ENCODE measurements around the gene ELL. TPM values are rescaled to one million over a fixed set of nuclear protein-coding genes. Genes with fewer than 3 reads are reported as not detected.

ELL gene
- total RNA-seq, 2 donors from 2014 or later: 18.1 to 19.1 TPM

DNA sequence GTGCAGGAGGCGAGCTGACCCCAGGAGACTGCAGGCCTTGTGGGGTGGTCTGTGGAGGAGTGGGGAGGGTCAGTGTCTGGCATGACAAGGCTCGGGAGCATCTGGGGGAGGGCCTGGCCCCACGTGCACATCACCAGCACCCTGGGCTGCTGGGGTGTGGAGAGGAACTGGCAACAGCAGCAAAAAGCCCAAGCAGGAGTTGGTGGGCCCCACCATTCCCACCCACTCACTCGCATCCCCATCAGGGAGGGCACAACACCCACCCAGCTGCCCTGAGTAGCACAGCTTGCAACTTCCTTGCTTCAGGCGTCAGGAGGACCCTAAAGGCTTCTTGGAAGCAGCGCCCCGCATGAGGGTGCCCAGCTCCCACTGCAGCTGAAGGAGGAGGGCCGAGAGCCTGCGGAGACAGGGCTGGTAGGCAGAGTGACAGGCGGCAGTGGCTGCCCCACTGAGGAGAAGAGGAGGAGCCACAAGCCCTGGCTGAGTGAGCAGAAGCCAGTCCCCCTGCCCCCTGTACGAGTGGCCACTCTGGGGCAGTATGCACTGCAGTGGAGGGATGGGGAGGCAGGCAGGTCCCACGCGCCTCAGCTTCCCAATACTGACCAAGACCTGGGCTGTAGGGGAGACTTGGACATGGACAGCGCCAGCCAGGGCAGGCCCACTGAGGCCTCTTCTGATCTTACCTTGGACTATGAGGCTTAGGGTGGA lies 26.5 kb downstream of the ELL start:
- intact Hi-C loops (cut with DNase I, micrococcal nuclease): no loop called here
- DNase-seq (no peak), ATAC-seq (no peak)

DNA sequence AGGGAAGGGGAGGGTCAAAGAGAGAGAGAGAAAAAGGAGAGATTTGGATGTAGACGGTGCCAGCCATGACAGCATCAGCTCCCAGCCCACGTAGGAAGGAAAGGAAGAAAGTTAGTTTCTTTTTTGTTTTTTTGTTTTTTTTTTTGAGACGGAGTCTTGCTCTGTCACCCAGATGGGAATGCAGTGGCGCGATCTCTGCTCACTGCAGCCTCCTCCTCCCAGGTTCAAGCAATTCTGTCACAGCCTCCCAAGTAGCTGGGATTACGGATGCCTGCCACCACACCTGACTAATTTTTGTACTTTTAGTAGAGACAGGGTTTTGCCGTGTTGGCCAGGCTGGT lies 27.6 kb downstream of the ELL start:
- intact Hi-C loops (cut with DNase I, micrococcal nuclease): no loop called here
- ATAC-seq: no peak
- DNase-seq: no peak

DNA sequence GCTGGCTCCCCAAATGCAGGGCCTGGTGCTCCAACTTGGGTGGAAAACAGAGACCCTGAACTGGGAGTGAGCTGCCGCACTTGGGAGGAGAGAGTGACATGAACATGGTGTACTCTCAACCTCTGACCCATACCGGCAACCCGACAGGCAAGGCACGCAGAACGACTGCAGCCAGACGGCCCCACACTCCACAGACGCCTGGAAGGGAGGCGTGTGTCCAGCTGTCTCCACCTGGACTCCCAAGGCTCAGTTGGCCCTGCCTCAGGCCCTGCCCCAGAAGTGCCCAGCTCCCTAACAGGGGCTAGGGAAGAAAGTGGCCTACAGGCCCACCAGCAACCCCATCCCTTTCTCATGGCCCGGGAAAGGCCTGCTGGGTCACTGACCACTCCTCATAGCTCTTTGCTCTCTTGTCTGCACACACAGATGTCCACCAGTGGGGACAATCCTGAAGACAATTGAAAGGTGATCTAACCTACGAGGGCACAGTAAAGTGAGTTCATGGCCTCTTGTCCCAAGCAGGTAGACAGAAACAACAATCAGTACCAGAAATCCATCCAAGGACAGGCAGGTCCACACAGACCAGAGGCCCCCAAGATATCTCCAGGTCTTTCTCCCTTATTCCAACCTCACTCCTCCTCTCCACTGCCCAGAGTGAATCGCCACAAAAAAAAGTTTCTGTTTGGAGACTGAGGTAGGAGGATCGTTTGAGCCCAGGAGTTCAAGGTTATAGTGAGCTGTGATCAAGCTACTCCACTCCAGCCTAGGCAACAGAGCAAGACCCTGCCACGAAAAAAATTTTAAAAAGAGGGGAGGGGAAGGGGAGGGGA lies 28.2 kb downstream of the ELL start:
- DNase-seq: no peak
- intact Hi-C loops (cut with DNase I, micrococcal nuclease): no loop called here

DNA sequence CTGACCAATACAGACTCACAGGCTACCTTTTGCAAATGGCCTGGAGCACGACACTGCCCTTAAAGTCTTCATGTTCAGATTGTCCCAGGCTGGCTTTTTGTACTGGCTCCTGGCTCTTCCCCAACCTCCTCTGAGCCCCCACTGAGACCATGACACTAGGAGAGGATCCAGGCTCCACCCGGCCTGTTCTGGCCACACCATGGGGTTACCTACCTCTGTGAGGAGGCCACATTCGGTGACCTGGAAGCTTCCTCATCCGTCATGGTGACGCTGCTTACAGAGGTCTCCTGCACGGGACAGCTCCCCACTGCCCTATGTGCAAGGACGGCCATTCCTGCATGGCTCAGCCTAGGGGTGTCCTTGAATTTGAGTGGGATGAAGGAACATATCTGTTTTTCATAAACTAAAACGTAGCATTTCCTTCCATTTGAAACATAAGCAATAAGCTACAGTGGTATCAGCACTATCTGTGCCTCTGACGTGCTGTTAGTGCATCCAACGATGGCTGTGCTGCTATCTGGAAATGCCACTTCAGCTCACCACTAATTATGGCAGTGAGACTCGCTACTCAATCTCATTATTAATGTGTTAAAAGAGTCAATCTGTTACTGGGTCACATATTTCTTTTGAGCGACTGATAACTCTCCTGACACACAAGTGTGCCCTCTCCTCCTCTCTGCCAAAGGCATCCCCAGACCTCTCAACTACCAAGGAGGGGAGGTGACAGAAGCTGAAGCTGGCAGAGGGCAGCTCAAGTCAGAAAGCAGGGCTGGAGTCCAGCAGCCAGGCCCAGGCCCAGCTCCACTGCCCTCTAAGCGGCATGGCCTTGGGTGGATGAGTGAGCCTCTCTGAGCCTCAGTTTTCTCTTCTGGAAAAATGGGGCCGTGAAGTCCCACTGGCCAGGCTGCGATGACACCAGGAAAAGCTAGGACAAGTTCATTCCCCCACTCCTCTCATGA lies 29.6 kb downstream of the ELL start:
- no peak for DNase-seq
- intact Hi-C loops (cut with DNase I, micrococcal nuclease): no loop called here
- ATAC-seq: no peak

More for the DNA sequence above, 28.2 kb downstream of the ELL start:
- no peak for ATAC-seq

DNA sequence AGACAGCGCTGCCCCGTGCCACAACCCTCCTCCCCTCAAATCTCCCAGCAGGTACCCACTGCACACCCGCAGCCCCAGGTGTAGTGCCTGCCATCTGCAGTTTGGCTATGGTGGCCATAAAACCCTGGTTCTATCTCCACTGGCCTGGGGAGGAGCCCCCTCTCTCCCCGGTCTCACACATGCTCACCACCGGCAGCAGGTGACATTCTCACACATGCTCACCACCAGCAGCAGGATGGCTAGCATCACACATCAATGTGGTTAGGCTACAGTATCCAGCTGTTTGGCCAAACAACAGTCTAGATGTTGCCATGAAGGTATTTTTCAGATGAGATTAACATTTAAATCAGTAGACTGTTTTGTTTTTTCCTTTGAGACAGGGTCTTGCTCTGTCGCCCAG lies 31.1 kb downstream of the ELL start:
- DNase-seq: no peak
- intact Hi-C loops (cut with DNase I, micrococcal nuclease): no loop called here
- ATAC-seq: no peak

DNA sequence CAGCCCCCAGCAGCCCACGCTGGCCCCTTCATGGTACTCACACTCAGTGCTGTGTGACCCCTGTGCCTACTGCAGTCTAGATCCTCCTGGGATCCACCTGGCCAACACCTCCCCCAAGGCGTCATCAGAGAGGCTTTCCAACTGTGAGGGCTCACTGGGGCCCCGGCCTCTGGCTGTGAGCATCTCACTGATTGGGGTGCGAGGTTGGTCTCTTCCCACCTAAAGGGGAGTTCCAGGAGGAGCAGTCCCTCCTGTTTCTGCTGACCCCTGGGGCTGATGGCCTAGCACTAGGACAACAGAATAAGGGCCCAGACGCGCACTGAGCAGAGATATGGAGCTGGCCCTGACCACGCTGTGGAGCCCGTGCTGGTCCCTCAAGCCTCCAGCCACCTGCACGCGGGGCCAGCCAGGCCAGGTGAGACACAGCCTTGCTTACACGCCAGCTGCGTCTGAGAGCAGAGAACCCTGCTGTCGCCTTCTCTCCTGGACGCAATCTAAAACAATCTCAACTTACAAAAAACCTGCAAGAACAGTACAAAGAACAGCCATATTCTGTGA lies 32.2 kb downstream of the ELL start:
- intact Hi-C loops (cut with DNase I, micrococcal nuclease): no loop called here
- ATAC-seq: no peak
- DNase-seq: no peak

DNA sequence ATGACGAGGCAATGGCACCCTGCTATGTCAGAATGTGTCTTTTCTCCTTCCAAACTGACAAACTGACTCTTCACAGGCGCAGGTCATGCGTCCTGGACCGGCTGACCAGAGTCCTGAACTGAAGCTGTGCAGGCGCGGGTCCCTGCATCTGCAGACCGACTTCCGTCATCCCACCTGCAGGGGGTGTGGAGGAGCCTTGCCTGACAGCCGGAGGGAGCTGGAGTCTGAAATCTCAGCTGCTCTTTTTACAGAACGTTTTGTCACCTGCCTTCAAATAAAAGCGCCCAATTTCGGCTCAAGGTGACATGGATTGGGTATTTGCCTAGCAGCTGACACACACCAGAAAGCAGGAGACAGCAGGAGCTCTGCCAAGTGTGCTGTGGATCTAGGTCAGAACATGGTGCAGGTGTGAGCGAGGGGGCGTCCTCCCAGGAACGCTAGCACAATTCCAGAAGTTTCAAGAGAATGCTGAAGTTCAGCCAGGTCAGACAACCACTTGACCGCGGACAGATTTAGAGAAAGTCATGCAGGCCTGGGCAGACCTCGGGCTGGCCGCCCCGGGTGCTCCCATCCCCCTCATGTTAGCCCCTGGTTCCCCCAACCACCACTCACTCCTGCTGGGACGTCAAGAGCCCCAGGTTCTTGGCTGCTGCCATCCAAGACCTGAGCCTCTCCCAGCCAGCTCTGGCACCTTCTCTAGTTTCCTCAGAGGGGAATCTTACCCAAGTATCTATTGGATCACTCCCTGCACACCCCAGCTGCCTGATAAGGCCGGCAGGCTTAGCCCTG lies 32.8 kb downstream of the ELL start:
- intact Hi-C loops (cut with DNase I, micrococcal nuclease): no loop called here
- ATAC-seq: peak; percentile 33
- DNase-seq: peak in 1 of 2 donors; percentile 55

DNA sequence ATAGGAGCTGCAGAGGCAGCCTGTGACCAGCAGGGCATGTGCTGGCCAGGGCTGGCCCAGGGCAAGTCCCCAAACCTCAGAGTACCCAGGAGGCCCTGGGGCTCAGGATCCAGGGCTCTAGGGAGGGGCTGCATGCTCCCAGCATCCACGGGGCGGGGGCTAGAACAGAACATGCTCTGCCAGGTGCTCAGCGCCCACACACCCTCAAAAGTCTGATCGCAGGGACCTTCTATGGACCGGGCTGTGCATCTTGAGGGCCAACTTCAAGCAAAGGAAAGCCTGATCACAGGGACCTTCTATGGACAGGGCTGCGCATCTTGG lies 33.5 kb downstream of the ELL start:
- DNase-seq (no peak), ATAC-seq (peak; percentile 26)
- intact Hi-C loops (cut with DNase I, micrococcal nuclease): no loop called here

DNA sequence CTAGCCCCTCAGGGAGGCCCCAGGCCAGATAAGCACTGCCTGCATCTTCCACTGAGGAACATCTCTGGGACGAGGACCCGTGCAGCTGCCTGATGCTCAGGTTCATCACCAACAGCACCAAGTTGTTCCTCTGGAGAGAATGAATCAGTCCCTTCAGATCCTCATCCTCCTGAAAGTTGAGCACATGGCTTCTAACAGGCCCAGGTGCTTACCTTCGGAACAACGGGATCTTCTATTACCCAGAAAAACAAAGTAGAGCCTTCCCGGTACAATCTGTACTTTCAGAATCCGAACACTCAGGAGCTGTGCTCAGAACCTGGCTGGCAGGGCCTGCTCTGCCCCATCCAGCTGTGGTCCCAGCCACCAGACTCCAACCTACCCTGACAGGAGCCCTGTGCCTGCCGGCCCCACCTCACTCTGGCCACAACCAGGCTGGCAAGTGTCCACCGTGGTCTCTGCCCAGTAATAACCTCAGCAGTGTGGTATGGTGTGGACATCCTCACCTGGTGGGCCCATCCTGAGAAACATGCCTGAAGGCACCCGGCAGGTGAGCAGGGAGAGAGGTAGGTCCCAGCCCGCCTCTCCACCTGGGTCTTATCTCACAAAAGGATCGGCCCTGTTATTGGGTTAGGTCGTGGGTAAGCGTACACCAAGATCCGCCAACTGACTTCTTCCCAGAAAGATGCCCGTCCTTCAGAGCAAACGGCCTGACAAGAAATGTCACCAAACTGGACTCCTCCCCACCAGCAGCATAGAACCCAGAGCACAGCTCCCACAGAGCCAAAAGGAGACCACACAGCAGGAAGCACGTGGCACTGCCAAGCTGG lies 34.1 kb downstream of the ELL start:
- intact Hi-C loops (cut with DNase I, micrococcal nuclease): no loop called here
- DNase-seq: no peak
- no peak for ATAC-seq

DNA sequence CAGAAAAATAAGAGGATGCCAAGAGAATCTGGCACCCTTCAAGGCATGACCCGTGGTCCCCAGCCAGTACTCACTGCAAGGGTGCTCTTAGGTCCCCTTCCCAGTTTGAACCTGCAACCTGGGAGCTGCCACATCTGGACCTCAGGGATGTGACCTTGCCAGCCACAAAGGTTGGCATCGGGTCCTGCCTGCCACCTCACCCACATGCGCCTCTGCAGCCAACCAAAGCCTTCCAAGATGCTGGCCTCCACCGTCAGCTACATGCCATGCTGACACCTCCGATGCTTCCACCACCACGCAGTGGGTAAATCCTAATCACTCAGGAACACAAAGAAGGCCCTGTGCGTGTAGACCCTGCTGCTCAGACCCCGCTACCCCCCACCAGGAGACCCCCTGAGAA lies 35.1 kb downstream of the ELL start:
- intact Hi-C loops (cut with DNase I, micrococcal nuclease): no loop called here
- no peak for DNase-seq
- ATAC-seq: no peak

DNA sequence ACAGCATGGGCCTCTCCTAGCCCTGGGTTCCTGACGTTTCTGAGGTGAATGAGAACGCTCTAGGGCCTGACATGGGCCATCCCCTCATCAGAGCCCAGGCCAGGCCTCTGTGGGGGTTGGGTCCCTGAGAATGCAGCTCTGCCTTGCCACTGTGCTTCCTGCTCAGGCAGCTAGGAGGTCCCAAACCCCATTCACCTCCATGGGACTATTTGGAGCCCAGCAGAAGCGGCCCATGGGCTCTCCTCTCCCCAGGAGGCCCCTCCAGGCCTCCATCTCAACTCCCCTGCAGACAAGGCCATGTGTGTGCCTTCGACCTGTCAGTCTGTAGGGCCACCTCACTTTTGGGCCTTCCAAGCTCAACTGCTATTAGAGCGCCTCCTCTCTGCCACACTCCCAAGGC lies 36.9 kb downstream of the ELL start:
- intact Hi-C loops (cut with DNase I, micrococcal nuclease): no loop called here
- no peak for DNase-seq
- no peak for ATAC-seq

DNA sequence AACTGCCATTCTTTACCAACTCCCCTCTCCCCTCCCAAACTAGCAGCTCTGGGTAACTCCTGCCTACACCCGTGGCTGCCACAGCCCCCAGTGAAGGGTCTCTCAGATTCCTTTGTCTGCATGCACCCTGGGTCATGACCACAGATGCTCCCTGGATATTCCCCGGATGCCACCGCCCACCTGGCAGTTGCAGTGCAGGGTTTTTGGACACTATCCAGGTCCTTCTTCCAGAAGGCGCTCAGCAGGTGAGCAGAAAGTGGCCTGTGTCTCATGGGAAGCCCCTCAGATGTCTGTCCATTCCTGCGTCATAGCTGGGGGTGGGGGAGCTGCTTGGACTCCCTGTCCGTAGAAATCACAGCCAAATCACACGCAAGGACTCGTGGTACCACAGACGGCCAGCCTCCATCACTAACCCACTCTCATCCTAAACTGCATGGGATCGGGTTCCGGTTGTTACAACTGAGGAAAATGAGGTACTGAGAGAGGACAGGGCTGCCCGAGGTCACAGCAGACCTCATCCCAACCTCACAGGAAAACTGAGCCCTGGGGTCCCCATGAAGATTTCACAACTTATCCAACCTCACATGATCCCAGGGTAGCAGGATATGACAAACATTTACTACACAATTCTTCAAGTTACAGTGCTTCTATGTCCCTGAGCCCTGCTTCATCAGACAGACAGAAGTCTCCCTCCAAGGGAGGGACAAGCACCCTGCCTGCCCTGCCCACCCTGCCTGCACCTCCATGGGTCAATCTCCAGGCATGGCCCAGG lies 38.6 kb downstream of the ELL start:
- no peak for ATAC-seq
- intact Hi-C loops (cut with DNase I, micrococcal nuclease): no loop called here
- DNase-seq: no peak

DNA sequence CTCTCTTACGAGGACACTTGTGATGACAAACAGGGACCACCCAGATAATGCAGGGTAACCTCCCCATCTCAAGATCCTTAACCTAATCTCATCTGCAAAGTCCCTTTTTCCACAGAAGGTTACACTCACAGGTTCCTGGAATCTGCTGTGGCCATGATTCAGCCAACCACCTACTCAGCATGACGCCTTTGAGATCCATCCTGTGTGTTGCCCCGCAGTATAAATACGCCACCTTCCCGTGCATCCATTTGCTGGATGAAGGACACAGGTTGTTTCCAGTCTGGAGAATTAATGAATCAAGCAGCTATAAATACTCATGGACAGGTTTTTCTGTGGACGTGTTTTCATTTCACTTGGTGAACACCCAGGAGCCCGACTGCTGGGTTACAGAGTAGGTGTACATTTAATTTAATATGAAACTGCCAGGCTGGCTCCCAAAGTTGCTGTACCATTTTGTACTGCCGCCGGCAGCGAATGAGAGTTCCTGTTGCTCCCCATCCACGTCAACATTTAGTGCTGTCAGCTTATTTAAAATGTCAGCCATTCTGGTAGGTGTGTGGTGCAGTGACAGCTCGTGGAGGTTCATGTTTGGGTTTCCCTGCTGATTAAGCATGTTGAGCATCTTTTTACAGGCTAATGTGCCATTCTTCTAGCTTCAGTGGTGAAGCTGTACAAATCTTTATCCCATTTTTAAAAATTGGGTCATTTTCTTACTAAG lies 40.2 kb downstream of the ELL start:
- intact Hi-C loops (cut with DNase I, micrococcal nuclease): no loop called here
- ATAC-seq (no peak), DNase-seq (no peak)

DNA sequence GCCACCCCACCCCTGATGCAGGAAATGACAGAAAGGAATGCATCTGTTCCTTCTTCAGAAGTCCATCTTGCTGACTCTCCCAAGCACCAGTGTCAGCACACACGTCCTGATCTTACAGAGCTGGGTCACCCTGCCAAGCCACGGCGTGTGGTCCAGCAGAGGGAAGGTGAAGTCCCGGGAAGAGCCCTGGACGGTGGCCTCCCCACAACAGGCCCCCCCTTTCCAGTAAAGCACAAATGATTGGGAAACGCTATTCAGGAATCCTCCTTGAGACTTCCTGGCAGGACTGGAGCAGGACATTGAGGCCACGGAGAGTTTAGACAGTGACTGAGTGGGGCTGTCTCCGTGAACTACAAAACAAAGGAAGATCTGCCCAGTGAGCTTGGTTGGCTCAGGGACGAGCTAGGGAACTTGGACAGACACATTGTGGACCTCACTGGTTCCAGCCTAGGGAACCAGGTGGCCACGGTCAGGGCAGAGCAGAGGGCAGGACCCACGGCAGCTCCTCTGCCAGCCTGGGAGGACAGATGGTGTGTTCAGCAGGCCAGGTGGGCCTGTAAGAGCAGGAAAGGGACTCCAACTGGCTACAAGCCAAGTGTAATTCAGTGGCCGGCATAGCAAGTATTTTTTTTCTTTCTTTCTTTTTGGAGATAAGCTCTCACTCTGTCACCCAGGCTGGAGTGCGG lies 41.7 kb downstream of the ELL start:
- peak; percentile 31 for ATAC-seq
- DNase-seq: peak; percentile 43 to 74
- intact Hi-C loops (cut with DNase I, micrococcal nuclease): no loop called here

DNA sequence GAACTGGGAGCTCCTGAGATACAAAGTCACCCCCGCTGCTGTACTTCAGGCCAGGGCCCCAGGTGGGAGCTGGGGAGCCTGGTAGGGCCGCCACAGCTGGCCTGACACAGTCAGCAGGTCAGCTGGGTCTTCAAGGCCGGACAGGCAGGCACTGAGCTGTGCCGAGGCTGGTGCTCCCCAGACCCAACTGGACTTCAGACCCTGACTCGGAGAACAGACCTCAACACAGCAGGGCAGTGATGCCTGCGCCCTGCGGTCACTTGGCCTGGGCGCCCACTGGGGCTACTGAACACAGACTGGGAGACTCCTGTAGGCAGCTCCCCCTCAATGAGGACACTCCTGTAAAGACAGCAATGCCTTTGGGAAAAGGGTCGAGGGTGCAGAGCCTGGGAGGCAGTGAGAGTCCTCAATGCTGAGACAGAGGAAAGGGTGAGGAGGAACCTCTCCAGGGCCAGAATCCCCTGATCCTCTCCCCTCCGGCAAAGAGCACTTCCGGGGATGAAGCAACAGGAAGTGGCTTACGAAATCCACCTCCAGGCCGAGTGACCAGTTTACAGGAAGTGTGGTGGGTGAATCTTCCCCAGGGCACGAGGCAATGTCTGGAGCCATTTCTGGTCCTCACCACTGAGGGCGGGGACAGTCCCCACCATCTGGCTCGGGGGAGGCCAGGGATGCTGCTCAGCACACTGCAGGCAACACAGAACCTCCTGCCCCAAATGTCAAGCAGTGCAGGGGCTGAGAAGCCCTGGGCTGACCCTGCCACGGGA lies 43.1 kb downstream of the ELL start:
- ATAC-seq (peak; percentile 34), DNase-seq (peak; percentile 55 to 78)
- intact Hi-C loops (cut with DNase I, micrococcal nuclease): no loop called here

All from left colon (tissue), 2 donors.